HG03064 (cell line): ENCODE data around the gene C1orf198.
"Not testable (repeated sequence)": the region's sequence is repeated elsewhere in the genome, so short reads cannot be mapped to it uniquely, and the experiment has no call there.

Source experiments
- ATAC-seq: cut with Tn5 transposase; IDR thresholded peaks from one replicate; pipeline ENCODE4 v1.9.1; 2021; ENCODE audit warnings: low read depth; ENCODE audit not compliant: unreplicated experiment

The C1orf198 gene

GRCh38 chr1:230861970-230862595, 6.2 kb downstream of the C1orf198 start:
- ATAC-seq: no peak

- no peak for ATAC-seq
Measured at GRCh38 chr1:230861489-230861888, 6.8 kb downstream of the C1orf198 start.

GRCh38 chr1:230860617-230861384, 7.5 kb downstream of the C1orf198 start:
- ATAC-seq: no peak

GRCh38 chr1:230858918-230859729, 9.2 kb downstream of the C1orf198 start:
- ATAC-seq: no peak

GRCh38 chr1:230858236-230858820, 10.0 kb downstream of the C1orf198 start:
- no peak for ATAC-seq

GRCh38 chr1:230857822-230858221, 10.5 kb downstream of the C1orf198 start:
- no peak for ATAC-seq

- ATAC-seq: no peak
Measured at GRCh38 chr1:230857077-230857476, 11.2 kb downstream of the C1orf198 start.

- no peak for ATAC-seq
Measured at GRCh38 chr1:230855886-230856285, 12.4 kb downstream of the C1orf198 start.

GRCh38 chr1:230854423-230854822, 13.9 kb downstream of the C1orf198 start:
- no peak for ATAC-seq

- ATAC-seq: no peak
Measured at GRCh38 chr1:230853731-230854130, 14.6 kb downstream of the C1orf198 start.

GRCh38 chr1:230852959-230853358, 15.4 kb downstream of the C1orf198 start:
- no peak for ATAC-seq

GRCh38 chr1:230851291-230851691, 17.0 kb downstream of the C1orf198 start:
- ATAC-seq: no peak

GRCh38 chr1:230850547-230850946, 17.8 kb downstream of the C1orf198 start:
- ATAC-seq: no peak

- ATAC-seq: no peak
Measured at GRCh38 chr1:230849451-230850224, 18.7 kb downstream of the C1orf198 start.

- ATAC-seq: no peak
Measured at GRCh38 chr1:230848235-230848634, 20.1 kb downstream of the C1orf198 start.

GRCh38 chr1:230845184-230845583, 23.1 kb downstream of the C1orf198 start:
- ATAC-seq: not testable (repeated sequence)

GRCh38 chr1:230844561-230844960, 23.8 kb downstream of the C1orf198 start:
- no peak for ATAC-seq

GRCh38 chr1:230843503-230844309, 24.6 kb downstream of the C1orf198 start:
- no peak for ATAC-seq

GRCh38 chr1:230842801-230843200, 25.5 kb downstream of the C1orf198 start:
- no peak for ATAC-seq
